IMR-90 (cell line): ENCODE measurements around the gene ERP44.
A peak's percentile ranks its signal among the peaks of the same experiment; 100 is the strongest.

ENCODE experiments used
- BHLHE40 ChIP-seq: fragments of 150-350 bp; IDR thresholded peaks from 2 replicates; pipeline ENCODE4 v1.6.1; 2016; ENCODE audit warnings: mild to moderate bottlenecking, low read depth, low read length
- CTCF ChIP-seq: conservative IDR thresholded peaks from 2 replicates; pipeline ENCODE4 v1.5.1; 2012; ENCODE audit warnings: mild to moderate bottlenecking, low read depth, low read length, improper control_type of control experiment
- MAFK ChIP-seq: IDR thresholded peaks from 2 replicates; pipeline ENCODE4 v1.6.1; 2012; ENCODE audit warnings: low read depth, low read length, improper control_type of control experiment
- NFE2L2 ChIP-seq: fragments of 150-350 bp; IDR thresholded peaks from 2 replicates; pipeline ENCODE4 v1.6.1; 2016; ENCODE audit warnings: low read depth, mild to moderate bottlenecking, low read length
- POLR2A ChIP-seq: IDR thresholded peaks from 2 replicates; pipeline ENCODE4 v1.6.1; 2012; ENCODE audit warnings: mild to moderate bottlenecking, low read depth, low read length
- USF2 ChIP-seq: fragments of 150-350 bp; IDR thresholded peaks from 2 replicates; pipeline ENCODE4 v1.6.1; 2017; ENCODE audit warnings: mild to moderate bottlenecking, antibody characterized with exemption, low read length, low read depth

- TF ChIP-seq MAFK, result no peak
- no peak for TF ChIP-seq CTCF
- no peak for TF ChIP-seq POLR2A
- TF ChIP-seq USF2, result no peak
- TF ChIP-seq BHLHE40, result peak; percentile 27; the same call in 1 of the 2 replicates
- no peak for TF ChIP-seq NFE2L2
Measured at GRCh38 chr9:100082782-100083181, 16.0 kb downstream of the ERP44 start.
